ENCODE results near the gene CTSE. TPM values are rescaled to one million over a fixed set of nuclear protein-coding genes. Genes with fewer than 3 reads are reported as not detected.
A peak's percentile ranks its signal among the peaks of the same experiment; 100 is the strongest.

The CTSE gene
- total and polyA plus RNA-seq, 9 of the 15 experiments (the other 6 are each of a cell fraction or from before 2014, with no cell fraction given), result 0.04 to 0.18 (median 0.09) TPM; not detected in 4

- Histone ChIP-seq H3K9ac (ENCODE audit: insufficient read depth in 1 of 2, low read depth in 2 of 2, low read length in 2 of 2) (no peak overlapping the region), H3K4me2 (ENCODE audit: insufficient read depth, low read length) (no peak overlapping the region), H2AFZ (ENCODE audit: low read depth, low read length) (no peak overlapping the region), H3K9me1 (ENCODE audit: control insufficient read depth, insufficient read depth, low read length) (no peaks in the 10 kb centered on the region), H3K27ac (ENCODE audit: extremely low read depth, low read depth, low read length) (no peak overlapping the region), H3K27me3 (ENCODE audit: control insufficient read depth in 2 of 2, insufficient read depth in 2 of 2, low read length in 2 of 2) (peaks cover 12 to 74% of the 10 kb centered on the region in 2 experiments), H3K4me1 (replicated peaks in 1 of 2; ENCODE audit: control insufficient read depth in 2 of 2, insufficient read depth in 2 of 2, low read length in 2 of 2) (no peaks in the 10 kb centered on the region), H3K9me3 (replicated peaks; ENCODE audit: control insufficient read depth, insufficient read depth, low read depth, low read length) (no peaks in the 10 kb centered on the region), H3K36me3 (ENCODE audit: control insufficient read depth, insufficient read depth, low read length) (no peaks in the 10 kb centered on the region), H3K4me3 (no peak overlapping the region), H3K79me2 (ENCODE audit: control insufficient read depth, insufficient read depth, low read length) (no peaks in the 10 kb centered on the region), H4K20me1 (replicated peaks; ENCODE audit: control insufficient read depth, insufficient read depth, low read length) (peaks cover 14% of the 10 kb centered on the region)
- no peak for ATAC-seq
- no TSS peak for BruUV-seq (replicated peaks)
- in situ Hi-C loops (cut with MboI), result no loop called here
- DNase-seq (ENCODE audit: extremely low read depth in 1 of 4, low spot score in 3 of 4), result no peak
- intact Hi-C loops (cut with micrococcal nuclease), result no loop called here
- ChIA-PET POLR2A (interaction anchor here (0.6 to 1.2 kb wide), 5 partner anchors 14 to 236 kb away, joined by 3 to 4 read pairs (median 3); no protein-coding TSS in a partner anchor), CTCF (ENCODE audit: low intra/inter-chr PET ratio) (no interaction called here)
- FAIRE-seq, result no peak
- WGBS (ENCODE audit: insufficient coverage, low coverage, missing lambda C conversion rate), result 2% methylated on average over 9 of the region's 9 CpGs
- TF ChIP-seq ZNF431 (CRISPR knock-in tag; IDR thresholded peaks at IDR 0.05), result no peak
- no peak for TF ChIP-seq HIVEP1 (CRISPR knock-in tag; IDR thresholded peaks at IDR 0.05)
- peak; percentile 21; the same call in 1 of the 2 replicates for TF ChIP-seq CTBP1 (IDR thresholded peaks at IDR 0.05; ENCODE audit: borderline replicate concordance)
- TF ChIP-seq, protein P1, sequence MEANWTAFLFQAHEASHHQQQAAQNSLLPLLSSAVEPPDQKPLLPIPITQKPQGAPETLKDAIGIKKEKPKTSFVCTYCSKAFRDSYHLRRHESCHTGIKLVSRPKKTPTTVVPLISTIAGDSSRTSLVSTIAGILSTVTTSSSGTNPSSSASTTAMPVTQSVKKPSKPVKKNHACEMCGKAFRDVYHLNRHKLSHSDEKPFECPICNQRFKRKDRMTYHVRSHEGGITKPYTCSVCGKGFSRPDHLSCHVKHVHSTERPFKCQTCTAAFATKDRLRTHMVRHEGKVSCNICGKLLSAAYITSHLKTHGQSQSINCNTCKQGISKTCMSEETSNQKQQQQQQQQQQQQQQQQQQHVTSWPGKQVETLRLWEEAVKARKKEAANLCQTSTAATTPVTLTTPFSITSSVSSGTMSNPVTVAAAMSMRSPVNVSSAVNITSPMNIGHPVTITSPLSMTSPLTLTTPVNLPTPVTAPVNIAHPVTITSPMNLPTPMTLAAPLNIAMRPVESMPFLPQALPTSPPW (CRISPR knock-in tag; IDR thresholded peaks at IDR 0.05), result no peak
- 0 out of 2 replicates have a peak, but pooled peaks have one; percentile 22 for TF ChIP-seq NFIC (IDR thresholded peaks at IDR 0.05)
Observed at GRCh38 chr1:205961991-205962820, 61.5 kb downstream of the CTSE start.
